K562 (cell line): ENCODE results near the gene FDX1. TPM values are rescaled to one million over a fixed set of nuclear protein-coding genes. Genes with fewer than 3 reads are reported as not detected.
A peak's percentile ranks its signal among the peaks of the same experiment; 100 is the strongest.

Source experiments
- BCLAF1 ChIP-seq, 2 experiments: fragments of 450-650 bp in 1 of 2; IDR thresholded peaks; 2 replicates each; pipeline ENCODE4 v1.6.1; 2011 to 2017; ENCODE audit warnings: low read depth in 2 of 2, antibody characterized with exemption in 1 of 2, borderline replicate concordance in 1 of 2, low read length in 1 of 2, mild to moderate bottlenecking in 1 of 2, mixed read lengths in 1 of 2; ENCODE audit not compliant: control insufficient read depth in 1 of 2
- CTCF ChIP-seq, 3 experiments: IDR thresholded peaks in 2 of 3; conservative IDR thresholded peaks in 1 of 3; 2 replicates each; pipeline ENCODE4 v1.5.1; 2011 to 2012; ENCODE audit warnings: low read length in 3 of 3, mild to moderate bottlenecking in 3 of 3, control low read depth in 2 of 3, improper control_type of control experiment in 1 of 3, inconsistent platforms in 1 of 3, low read depth in 1 of 3, mixed read lengths in 1 of 3, moderate library complexity in 1 of 3; ENCODE audit not compliant: insufficient read depth in 2 of 3
- GMEB1 ChIP-seq: fragments of 250-450 bp; sonication (Bioruptor Pico); IDR thresholded peaks from 2 replicates; pipeline ENCODE4 v1.4.0; 2020; ENCODE audit warnings: mild to moderate bottlenecking
- RAD21 ChIP-seq, 2 experiments: fragments of 250-450 bp in 1 of 2; fragments of 450-650 bp in 1 of 2; sonication (Bioruptor Pico) in 1 of 2; formaldehyde crosslinking in 1 of 2; IDR thresholded peaks in 1 of 2; conservative IDR thresholded peaks in 1 of 2; 2 replicates each; pipeline versions ENCODE4 v1.4.0 to v1.8.0; 2020 to 2022; ENCODE audit warnings: mild to moderate bottlenecking in 2 of 2, moderate library complexity in 1 of 2
- polyA plus RNA-seq, 8 experiments: library from polyadenylated mRNA; depleted of rRNA in 4 of 8; stranded (reverse) in 5 of 8; unstranded in 3 of 8; fragments of >200 nt; fragmentation: Nextera tagmentation in 2 of 8; fragmentation: Illumina TruSeq in 1 of 8; extraction: Ambion mirVana in 2 of 8; extraction: Trizol in 1 of 8; gene quantifications; 2 replicates each; pipeline versions ENCODE4 v1.2.1 to v1.2.3, GENCODE V29; 2011 to 2014; ENCODE audit warnings: inconsistent platforms in 1 of 8, missing spikeins in 1 of 8
- total RNA-seq, 7 experiments: library from RNA; depleted of rRNA in 6 of 7; stranded (reverse); fragments of >200 nt in 6 of 7; fragmentation: Illumina TruSeq in 2 of 7; extraction: Trizol in 2 of 7; gene quantifications; 2 replicates each; pipeline versions ENCODE4 v1.2.1 to v1.2.3, GENCODE V29; 2011 to 2021; ENCODE audit warnings: low replicate concordance in 1 of 7

Gene FDX1
- total and polyA plus RNA-seq, 9 of the 15 experiments (the other 6 are each of a cell fraction or from before 2014, with no cell fraction given): 6.4 to 14.3 (median 11.4) TPM

DNA sequence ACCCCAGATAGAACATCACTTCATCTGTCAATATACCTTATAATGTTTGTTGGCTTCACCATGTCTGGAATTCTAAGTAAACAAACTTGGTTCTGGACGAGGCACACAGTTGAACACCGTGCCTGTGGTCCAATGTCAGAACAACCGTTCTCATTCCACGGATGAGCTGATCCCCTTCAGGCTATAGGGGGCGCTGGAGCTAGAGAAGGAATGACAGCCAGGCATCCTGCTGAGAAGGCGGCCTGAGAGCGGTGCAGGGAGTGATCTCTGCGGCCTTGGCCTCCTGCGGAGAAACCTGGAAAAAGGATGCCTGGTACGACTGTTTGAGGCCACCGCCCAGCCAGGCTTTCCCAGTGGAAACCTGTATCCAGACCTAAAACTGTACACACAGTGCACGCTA lies 48.7 kb downstream of the FDX1 start (continued):
- peak; percentile 62 to 79 (median 65); a peak in 5 of 6 replicates for TF ChIP-seq CTCF (IDR thresholded peaks at IDR 0.05 in 2 of 3, conservative IDR thresholded peaks at IDR 0.05 in 1 of 3; ENCODE audit: insufficient read depth in 2 of 3, low read depth in 1 of 3, low read length in 3 of 3)
- TF ChIP-seq BCLAF1 (IDR thresholded peaks at IDR 0.05; ENCODE audit: borderline replicate concordance in 1 of 2, control insufficient read depth in 1 of 2, low read depth in 2 of 2, low read length in 1 of 2): no peak
- TF ChIP-seq RAD21 (CRISPR knock-in tag; conservative IDR thresholded peaks at IDR 0.05 in 1 of 2, IDR thresholded peaks at IDR 0.05 in 1 of 2): peak; percentile 8 to 51; a peak in 2 of 4 replicates
- TF ChIP-seq GMEB1 (CRISPR knock-in tag): no peak
